Calu3 (cell line): Measurements from ENCODE around the gene ARID5B. TPM values are rescaled to one million over a fixed set of nuclear protein-coding genes. Genes with fewer than 3 reads are reported as not detected.

ENCODE experiments used
- BruUV-seq: library from RNA; stranded (reverse); fragments of 400-500 nt; replicated peaks from 2 replicates; lab custom pipeline; 2021; lab: Mats Ljungman, UMichigan
- CTCF ChIA-PET: fragments of 300-600 bp; sonication (Branson Sonifier 250); formaldehyde crosslinking; loops from one replicate; lab custom pipeline; 2022; ENCODE audit warnings: antibody characterized with exemption; lab: Charles Lee
- DNase-seq: peaks from one replicate; pipeline ENCODE4 v3.0.0; 2022
- H3K27ac Mint-ChIP-seq: one replicate; pipeline ENCODE4 v1.8.0; 2022; ENCODE audit warnings: mixed read lengths; ENCODE audit not compliant: unreplicated experiment
- H3K27me3 Mint-ChIP-seq: one replicate; pipeline ENCODE4 v1.8.0; 2022; ENCODE audit warnings: mixed read lengths; ENCODE audit not compliant: unreplicated experiment
- H3K36me3 Mint-ChIP-seq: one replicate; pipeline ENCODE4 v1.8.0; 2022; ENCODE audit warnings: mild to moderate bottlenecking, moderate library complexity, mixed read lengths; ENCODE audit not compliant: insufficient read depth, unreplicated experiment
- H3K4me1 Mint-ChIP-seq: one replicate; pipeline ENCODE4 v1.8.0; 2022; ENCODE audit warnings: mild to moderate bottlenecking, low read depth, mixed read lengths; ENCODE audit not compliant: unreplicated experiment
- H3K4me3 Mint-ChIP-seq: one replicate; pipeline ENCODE4 v1.8.0; 2022; ENCODE audit warnings: mild to moderate bottlenecking, low read depth, moderate library complexity, mixed read lengths; ENCODE audit not compliant: unreplicated experiment
- H3K9me3 Mint-ChIP-seq: one replicate; pipeline ENCODE4 v1.8.0; 2022; ENCODE audit warnings: low read depth, mixed read lengths; ENCODE audit not compliant: unreplicated experiment
- intact Hi-C: fragments of 100-400 bp; cut with micrococcal nuclease; formaldehyde crosslinking; loops from one replicate; pipeline ENCODE4 v1.10.0; 2022; ENCODE audit not compliant: unreplicated experiment
- total RNA-seq: library from RNA; stranded (reverse); gene quantifications from 2 replicates; pipeline ENCODE4 v1.2.3, GENCODE V29; 2022
- TF ChIP-seq, protein P1 (sequence below): fragments of 200-600 bp; IDR thresholded peaks from one replicate; pipeline ENCODE4 v1.8.0; 2022; ENCODE audit warnings: antibody characterized with exemption; ENCODE audit not compliant: unreplicated experiment

ARID5B gene
- total RNA-seq, 1 experiment from 2014 or later = 10.0 TPM

DNA sequence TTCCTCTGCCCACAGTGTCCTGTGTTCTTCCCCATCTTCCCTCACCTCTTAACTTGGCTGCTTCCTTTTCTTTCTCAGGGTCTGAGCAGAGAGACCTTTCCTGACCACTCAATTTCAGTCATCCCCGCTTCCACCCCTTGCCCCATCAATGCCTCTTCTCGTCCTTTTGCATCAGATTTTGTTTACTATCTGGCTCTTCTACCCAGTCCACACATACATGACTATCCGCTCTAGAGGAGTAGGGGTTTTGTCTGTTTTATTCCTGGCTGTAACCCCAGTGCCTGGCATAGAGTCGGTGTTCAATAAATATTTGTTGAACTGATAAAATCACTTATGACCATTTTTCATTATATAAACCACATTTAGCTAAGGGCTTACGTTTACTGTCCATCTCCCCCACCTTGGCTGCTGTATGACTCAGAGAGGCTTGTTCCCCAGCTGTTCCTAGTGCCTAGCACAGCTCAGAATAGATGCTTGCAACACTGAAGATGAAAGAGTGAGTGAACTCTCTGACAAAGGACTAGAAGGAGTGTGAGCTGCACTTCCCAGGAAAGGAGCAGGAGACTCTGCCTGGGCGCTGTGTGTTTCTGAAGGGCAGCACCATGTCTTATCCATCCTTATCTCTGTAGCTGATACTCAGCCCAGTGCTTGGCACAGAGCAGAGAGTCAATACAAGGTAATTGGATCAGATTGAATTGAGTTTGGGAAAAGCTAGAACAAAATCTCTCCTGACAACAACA is 21.9 kb downstream of the ARID5B start:
- Mint-ChIP-seq H3K4me3 (no peak overlapping the region), H3K9me3 (no peaks in the 10 kb centered on the region), H3K4me1 (peaks cover 36% of the 10 kb centered on the region), H3K27me3 (no peaks in the 10 kb centered on the region), H3K27ac (no peak overlapping the region), H3K36me3 (no peaks in the 10 kb centered on the region)
- no TSS peak for BruUV-seq
- TF ChIP-seq, protein P1, sequence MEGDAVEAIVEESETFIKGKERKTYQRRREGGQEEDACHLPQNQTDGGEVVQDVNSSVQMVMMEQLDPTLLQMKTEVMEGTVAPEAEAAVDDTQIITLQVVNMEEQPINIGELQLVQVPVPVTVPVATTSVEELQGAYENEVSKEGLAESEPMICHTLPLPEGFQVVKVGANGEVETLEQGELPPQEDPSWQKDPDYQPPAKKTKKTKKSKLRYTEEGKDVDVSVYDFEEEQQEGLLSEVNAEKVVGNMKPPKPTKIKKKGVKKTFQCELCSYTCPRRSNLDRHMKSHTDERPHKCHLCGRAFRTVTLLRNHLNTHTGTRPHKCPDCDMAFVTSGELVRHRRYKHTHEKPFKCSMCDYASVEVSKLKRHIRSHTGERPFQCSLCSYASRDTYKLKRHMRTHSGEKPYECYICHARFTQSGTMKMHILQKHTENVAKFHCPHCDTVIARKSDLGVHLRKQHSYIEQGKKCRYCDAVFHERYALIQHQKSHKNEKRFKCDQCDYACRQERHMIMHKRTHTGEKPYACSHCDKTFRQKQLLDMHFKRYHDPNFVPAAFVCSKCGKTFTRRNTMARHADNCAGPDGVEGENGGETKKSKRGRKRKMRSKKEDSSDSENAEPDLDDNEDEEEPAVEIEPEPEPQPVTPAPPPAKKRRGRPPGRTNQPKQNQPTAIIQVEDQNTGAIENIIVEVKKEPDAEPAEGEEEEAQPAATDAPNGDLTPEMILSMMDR = no peak
- intact Hi-C loops = no loop called here
- CTCF ChIA-PET = no interaction called here
- DNase-seq = no peak

DNA sequence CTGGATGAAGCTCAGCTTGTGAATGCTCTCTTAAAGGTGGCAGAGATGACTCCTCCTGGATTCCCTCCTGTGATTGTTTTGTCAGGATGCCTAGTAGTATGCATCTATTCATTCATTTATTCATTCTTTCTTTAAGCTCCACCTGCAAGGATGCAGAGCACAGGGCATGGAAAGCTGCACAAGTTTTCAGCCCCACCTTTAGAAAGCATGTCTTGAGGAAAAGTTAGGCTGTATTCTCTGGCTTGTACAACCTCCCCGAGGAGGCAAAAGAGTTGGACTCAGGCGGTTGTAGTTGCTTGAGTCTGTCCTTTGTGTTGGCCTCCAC is 22.4 kb downstream of the ARID5B start:
- Mint-ChIP-seq H3K27ac (no peak overlapping the region), H3K4me1 (peaks cover 33% of the 10 kb centered on the region), H3K36me3 (no peaks in the 10 kb centered on the region), H3K4me3 (no peak overlapping the region), H3K9me3 (no peaks in the 10 kb centered on the region), H3K27me3 (no peaks in the 10 kb centered on the region)
- no TSS peak for BruUV-seq
- no peak for DNase-seq
- TF ChIP-seq, protein P1 = no peak
- intact Hi-C loops = no loop called here
- CTCF ChIA-PET = no interaction called here

DNA sequence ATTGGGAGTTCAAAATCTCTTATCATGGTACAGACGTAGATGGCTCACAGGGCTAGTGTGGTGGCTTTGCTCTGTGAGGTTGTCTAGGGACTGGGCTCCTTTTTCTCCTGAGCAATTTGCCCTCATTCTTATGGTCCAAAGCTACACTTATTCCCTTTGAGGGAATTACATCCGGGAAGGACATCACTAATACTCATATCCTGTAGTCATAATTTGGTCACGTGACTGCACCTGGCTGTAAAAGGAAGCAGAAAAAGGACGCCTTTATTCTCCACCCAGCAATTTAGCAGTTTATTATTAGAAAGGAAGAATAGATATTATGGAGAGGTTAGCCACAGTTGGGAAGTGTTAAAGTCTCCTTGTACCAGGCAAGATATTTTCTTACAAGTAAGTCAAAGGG is 28.1 kb downstream of the ARID5B start:
- H3K4me3 Mint-ChIP-seq = no peak overlapping the region
- TF ChIP-seq, protein P1 = no peak
- H3K4me1 Mint-ChIP-seq = peaks cover 30% of the 10 kb centered on the region
- H3K27ac Mint-ChIP-seq = no peak overlapping the region
- DNase-seq = no peak
- no TSS peak for BruUV-seq
- no peaks in the 10 kb centered on the region for H3K36me3 Mint-ChIP-seq
- H3K27me3 Mint-ChIP-seq = no peaks in the 10 kb centered on the region
- intact Hi-C loops = no loop called here
- H3K9me3 Mint-ChIP-seq = no peaks in the 10 kb centered on the region
- CTCF ChIA-PET = no interaction called here

DNA sequence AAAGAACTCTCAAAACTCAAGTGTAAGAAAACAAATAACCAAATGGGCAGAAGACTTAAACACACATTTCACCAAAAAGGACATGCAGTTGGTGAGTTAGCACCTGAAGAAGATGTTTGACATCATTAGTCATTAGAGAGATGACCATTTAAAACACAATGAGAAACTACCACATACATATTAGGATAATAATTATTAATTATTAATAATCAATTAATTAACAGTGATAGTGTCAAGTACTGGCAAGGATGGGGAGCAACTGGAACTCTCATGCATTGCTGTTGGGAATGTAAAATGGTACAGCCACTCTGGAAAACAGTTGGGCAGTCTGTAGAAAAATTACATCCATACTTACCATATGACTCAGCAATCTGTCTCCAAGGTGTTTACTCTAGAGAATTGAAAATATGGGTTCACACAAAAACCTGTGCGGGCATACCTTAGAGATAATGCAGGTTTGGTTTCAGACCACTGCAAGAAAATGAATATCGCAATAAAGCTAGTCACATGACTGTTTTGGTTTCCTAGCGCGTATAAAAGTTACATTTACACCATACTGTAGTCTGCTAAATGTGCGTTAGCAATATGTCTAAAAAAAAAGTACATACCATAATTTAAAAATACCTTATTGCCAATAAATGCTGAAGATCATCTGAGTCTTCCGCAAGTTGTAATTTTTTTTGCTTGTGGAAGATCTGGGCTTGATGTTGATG is 30.3 kb downstream of the ARID5B start:
- H3K4me1 Mint-ChIP-seq = peaks cover 35% of the 10 kb centered on the region

More for the DNA sequence above, 30.3 kb downstream of the ARID5B start:
- TF ChIP-seq, protein P1 = no peak
- no TSS peak for BruUV-seq
- CTCF ChIA-PET = interaction anchor here (0.7 to 0.9 kb wide), 2 partner anchors 79 to 181 kb away, joined by 3 to 7 read pairs; no protein-coding TSS in a partner anchor
- intact Hi-C loops = no loop called here
- Mint-ChIP-seq H3K9me3 (no peaks in the 10 kb centered on the region), H3K27me3 (no peaks in the 10 kb centered on the region), H3K4me3 (no peak overlapping the region), H3K27ac (peak overlapping the region; percentile 36), H3K36me3 (no peaks in the 10 kb centered on the region)
- DNase-seq = no peak
